Sciatic nerve (tissue), 2 donors: ENCODE results near the gene SEMA4D. TPM values are rescaled to one million over a fixed set of nuclear protein-coding genes. Genes with fewer than 3 reads are reported as not detected.

ENCODE experiments used
- ATAC-seq: fragments of 200-7000 bp; cut with Tn5 transposase; one replicate; pipeline ENCODE4 v1.9.1; 2020; ENCODE audit warnings: mild to moderate bottlenecking, moderate library complexity
- DNase-seq: peaks from one replicate; pipeline ENCODE4 v3.0.0-alpha.2; 2020; ENCODE audit warnings: low spot score
- intact Hi-C: fragments of 100-400 bp; cut with DNase I; formaldehyde crosslinking; loops from one replicate; pipeline ENCODE4 v1.14.2; 2022
- total RNA-seq: library from RNA; stranded (reverse); fragmentation: NEBNext Ultra II Directional; extraction: Animal tissue kit (Norgen Biotek cat#: 25700); gene quantifications from one replicate; pipeline ENCODE4 v1.2.1, GENCODE V29; 2021
- donor health status: DM: no; HTN: no; CAD: no.
- donor health status: DM: no; HTN: no; CAD: no.

The SEMA4D gene
- total RNA-seq, 1 donor from 2014 or later: 35.8 TPM

DNA sequence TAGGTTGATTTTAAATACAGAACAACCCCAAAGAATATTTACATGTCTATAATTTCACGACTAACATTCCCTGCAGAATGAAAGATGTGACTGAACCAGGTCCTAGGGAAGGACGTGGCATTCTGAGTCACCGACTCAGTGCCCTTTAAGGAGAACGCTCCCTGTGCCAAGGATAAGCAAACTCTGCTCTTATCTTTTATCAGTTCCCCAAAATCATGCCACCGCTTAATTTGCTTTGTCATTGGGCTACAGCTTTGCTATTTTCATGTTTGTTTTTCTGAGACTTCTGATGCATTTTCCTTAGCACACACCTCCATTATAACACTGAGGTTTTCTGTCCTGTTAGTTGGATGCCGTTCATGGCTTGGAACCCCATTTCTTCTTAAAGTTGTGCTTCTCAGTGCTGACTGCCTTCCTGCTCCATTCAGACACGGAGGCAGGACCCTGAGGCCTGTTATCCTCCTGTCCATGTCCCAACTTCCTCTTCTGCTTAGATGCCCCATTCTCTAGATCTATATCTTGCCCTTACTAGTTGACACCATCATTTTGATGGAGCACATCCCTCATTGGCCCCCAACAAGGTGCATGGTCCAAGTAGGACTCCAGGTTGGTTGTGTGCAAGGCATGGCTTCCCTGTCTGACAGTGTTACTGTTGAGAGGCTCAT is 11.2 kb upstream of the SEMA4D start:
- DNase-seq (no peak), ATAC-seq (no peak)
- intact Hi-C loops: no loop called here

DNA sequence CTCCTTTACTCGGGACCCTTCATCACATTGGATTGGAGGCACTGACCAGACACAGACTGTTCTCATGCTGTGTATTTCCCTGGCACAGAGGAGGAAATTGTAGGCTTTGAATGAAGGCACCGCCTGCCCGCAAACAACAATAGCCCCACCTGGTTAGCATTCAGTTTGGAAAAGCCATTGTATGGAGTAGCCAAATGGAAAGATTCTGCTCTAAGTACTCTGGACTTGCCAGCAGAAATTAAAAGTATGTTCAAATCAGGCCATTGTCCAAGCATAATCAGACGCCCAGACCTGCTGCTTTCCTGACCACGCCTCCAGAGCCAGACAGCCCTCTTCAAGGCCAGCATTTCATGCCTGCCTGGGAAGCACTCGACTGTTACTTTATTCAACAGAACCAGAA is 8.0 kb upstream of the SEMA4D start:
- ATAC-seq: no peak
- intact Hi-C loops: no loop called here
- DNase-seq: no peak

DNA sequence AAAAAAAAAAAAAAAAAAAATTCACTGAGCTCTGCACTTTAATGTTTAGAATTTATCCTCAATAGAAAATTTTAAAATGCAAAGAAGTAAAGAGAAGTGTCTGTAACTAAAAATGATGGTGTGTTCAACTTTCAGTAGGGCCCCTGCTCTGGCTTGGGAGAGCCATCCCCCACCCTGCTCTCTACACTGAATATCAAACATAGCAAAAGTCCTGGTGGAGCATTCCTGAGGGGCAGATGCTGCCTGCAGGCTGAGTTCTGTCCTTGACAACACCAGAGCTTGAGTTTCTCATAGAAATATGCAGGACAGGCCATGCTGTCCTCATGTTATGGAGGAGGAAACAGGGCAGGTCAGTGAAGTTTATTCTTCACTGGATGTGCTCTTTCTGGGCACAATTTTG is 7.1 kb upstream of the SEMA4D start:
- DNase-seq (no peak), ATAC-seq (no peak)
- intact Hi-C loops: no loop called here

DNA sequence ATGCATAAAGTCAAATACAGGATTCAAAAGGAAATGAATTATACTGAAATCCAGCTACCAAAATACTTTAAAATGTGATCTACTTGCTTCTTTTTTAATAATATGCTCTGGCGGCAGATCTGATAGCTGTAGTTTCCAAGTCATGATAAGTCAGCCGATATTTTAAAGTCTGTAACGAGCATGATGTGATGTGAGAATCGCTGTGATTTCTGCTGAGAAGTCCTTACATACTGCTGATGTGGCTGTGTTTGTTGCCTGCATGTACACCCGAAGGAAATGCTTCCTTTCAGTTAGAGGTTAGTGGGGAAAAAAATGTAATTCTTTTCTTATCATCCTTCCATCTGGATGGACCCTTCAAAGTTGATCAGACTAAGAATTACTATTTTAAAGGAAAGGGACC is 4.8 kb upstream of the SEMA4D start:
- ATAC-seq: no peak
- no peak for DNase-seq
- intact Hi-C loops: no loop called here

DNA sequence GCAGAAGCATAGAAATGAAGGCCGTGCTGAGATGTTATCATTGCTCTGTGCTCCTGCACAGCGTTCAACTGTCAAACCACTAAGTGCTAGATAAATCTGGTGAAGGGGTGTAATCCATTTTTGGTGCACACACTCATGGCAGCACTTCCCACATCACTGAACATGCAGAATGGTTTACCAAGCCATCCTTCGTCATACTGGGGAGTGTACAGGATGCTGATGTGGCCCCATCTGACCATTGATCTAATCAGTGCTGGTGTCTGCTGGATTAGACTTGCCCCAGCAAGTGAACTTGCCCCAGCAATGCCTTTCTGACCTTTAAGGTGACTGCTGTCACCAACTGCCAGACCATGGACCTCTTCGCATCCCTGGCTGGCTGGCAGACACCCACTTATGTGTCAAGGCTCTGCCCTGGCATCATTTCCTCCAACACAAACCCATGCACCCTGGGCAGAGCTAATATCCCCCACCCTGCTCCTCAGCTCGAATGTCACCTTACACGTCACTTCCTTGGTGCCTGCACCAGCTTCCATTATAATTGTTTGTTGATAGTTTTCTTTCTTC is 4.2 kb upstream of the SEMA4D start:
- ATAC-seq (no peak), DNase-seq (no peak)
- intact Hi-C loops: no loop called here

DNA sequence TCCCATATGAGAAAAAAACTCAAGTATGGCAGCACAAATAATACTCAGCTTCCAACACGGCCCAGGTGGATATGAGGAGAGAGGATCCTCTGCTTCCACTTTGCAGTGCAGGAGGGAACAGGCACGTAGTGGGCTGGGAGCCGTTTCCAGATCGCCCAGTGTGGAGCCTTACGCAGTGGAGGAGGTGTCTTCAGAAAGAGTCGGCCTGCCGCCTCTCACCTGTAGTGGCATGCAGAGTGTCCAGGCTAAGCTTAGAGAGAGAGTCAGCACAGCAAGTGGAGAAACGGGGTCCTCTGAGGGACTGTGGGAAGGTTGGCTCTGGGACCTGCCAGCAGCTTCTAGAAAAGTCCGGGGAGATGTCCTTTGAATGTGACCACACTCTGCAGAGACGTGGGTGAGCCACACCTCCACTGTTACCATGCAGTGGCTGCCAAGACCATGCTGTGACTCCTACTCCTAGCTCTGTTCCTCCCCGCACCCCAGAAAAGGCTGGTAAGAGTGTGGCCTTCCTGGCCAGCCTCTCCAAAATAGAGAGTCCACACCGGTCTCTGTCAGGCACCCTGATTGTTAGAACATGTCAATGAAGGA is 3.5 kb upstream of the SEMA4D start:
- intact Hi-C loops: no loop called here
- ATAC-seq (no peak), DNase-seq (no peak)

DNA sequence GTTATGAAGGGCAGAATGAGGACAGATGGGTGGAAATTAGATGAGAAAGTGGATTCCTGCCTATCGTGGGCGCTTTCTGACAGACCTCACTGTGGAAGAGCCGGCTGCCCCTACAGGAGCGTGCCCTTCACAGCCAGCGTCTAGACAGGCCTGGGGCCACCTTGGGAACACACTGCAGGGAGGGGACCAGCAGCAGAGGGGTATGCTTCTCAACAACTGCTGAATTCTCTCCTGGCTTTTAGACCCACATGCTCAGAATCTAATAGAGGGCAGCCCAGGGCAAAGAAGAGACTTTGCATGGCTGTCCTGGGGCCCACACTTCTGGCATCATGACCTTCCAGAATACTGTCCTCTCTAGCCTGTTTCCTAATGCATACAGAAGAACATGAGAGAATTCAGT is 2.1 kb upstream of the SEMA4D start:
- no peak for ATAC-seq
- intact Hi-C loops: no loop called here
- DNase-seq: no peak

DNA sequence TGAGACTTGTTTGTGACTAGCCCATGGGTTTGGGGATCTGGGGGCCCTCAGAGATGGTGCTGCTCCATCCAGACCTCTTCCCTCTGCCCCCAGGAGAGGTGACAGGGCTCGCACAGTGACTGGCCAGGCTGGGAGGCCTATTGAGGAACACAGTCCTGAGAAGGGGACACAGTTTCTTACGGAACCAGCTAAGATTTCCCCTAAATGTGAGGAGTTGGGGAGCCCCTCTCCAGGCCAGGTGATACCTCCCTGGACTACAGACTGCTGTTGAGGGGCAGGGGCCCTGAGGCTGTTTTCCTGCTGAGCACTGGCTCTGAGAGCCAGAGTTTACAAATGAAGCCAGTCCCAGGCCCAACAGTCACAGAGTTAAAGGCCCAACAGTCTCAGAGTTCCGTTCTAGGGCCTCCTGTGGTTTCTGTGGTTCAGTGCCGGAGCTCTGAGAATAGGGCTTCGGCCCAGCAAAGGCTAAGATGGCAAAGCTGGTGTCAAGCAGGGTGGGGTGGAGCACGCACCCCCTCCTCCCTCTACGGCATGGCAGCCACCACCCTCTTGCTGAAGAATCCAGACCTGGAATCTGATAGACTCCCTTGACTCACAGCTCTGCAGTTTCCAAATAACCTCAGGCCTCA is 1.1 kb upstream of the SEMA4D start:
- no peak for DNase-seq
- intact Hi-C loops: no loop called here
- peak; percentile 3 for ATAC-seq

DNA sequence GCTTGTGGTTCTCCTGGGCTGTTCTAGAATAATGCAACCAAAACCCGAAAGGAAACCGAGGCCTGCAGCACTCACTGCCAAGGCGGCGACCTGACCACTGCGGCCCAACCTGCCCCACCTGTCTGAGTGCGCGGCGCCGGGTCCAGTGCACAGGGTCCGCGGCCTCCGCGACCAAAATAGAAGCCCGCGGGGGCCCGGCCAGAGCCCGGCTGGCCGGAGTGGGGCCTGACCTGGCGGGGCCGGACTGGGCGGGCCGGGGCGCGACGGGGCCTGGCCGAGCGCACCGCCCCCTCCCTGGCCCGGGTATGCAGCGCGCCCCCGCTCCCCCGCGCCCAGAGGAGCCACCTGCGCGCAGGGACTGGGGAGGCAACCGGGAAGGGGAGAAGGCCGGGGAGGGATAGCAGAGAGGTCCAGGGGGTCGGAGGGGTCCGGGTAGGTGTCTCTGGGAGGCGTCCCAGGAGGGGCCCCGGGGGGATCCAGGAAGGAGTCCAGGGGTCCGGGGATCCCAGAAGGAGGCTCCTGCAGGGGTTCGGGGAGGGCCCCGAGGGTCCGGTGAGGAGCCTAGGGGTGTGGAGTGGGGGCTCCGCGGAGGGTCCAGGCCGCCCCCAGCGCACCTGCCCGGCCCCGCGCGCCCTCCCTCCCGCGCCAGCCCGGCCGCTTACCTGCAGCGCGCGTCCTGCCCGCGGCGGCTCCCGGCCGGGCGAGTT is 503 bp downstream of the SEMA4D start:
- DNase-seq (no peak), ATAC-seq (no peak)
- intact Hi-C loops: no loop called here

DNA sequence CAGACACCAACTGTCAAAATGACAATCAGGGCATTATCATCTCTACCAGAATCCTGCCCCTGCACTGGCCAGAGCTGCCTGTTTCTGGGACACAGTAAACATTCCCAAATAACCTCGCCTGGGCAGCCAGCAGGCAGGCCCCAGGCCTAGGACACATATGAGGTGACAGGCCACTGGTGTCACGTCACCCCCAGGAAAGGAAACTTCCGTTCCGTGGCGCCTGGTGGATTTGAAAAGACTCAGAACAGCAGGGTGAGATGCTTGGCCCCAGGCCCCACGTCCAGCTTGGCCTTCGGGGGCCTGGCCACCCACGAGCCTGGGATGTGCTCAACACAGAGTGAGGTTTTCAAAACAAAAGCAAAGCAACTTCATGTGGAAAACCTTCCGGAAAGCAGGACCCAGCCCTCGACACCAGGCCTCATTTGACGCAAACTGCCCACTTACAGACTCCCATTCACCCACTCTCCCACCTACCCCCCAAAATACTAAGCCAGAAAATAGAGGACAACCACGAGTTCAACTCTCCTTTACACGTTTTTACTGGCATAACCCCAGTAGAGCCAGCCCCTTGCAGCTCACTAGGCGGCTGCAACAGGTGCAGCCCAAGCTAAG is 1.2 kb downstream of the SEMA4D start:
- intact Hi-C loops: no loop called here
- ATAC-seq: peak; percentile 51
- DNase-seq: peak; percentile 68

DNA sequence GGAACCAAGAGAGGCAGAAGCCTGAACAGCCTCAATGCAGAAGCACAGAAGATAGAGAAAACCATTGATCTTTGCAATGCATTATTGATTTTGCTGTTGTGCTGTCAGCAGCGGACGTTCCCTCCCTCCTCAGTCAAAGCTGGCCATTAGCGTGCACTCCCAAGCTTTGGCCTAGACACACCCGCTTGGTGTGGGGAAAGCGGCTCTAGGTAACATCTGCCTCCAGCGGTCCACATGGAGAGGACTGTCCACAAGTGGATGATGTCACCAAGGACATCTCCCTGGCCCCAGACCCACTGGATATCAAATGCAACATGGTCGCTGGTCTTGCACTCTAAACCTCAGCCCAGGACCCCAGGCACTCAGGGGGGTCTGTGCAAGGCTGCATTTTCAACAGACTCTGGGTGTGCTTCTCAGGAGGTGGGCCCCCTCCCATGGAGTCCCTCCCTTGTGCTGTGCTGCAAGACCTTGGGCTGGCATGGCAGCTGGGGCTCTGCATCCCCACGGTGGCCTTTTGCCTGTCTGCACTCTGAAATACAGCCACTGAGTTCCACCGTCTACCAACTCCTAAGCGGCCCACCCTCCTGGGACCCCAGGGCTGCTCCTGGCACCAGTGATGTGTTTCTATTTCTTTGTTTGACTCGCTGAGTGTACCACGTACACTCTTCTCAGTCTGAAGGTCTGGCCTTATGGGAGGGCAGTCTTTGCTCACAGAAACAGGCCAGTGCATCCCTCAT is 1.9 kb downstream of the SEMA4D start:
- no peak for DNase-seq
- ATAC-seq: peak; percentile 3
- intact Hi-C loops: no loop called here

DNA sequence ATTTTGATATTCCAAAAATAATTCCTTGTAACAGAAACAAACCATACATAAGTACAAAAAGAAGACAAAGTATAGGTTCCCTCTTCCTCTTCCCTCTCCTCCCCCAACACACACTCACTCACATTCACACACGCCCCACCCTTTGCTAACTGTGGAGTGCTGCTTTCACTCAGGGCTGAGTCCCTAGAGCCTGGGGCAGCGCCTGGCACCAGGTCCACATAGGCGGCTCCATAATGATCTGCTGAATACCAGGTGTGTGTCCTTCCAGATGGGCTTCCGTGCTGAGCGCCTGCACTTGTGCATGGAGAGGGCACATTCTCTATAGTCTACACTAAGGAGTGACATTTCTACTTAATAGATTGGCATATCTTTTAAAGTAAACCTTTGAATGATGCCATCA is 3.7 kb downstream of the SEMA4D start:
- no peak for DNase-seq
- intact Hi-C loops: no loop called here
- ATAC-seq: no peak

DNA sequence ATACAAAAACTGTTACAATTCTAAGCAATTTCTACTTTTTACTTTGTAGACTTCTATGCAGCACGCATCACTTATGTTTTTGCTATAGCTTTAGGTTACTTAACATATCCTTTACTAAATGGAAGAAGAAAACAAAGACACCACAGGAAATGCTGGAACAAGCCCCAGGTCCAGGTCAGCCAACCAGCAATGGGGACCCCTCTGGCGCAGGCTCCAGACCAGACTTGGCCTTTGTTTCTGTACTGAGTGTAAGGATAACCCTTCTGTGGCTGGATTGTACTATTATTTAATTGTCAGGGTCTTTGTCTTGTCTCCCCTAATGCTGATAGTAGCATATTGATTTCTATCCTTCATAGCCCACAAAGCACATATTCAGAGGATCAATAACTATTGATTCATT is 4.2 kb downstream of the SEMA4D start:
- ATAC-seq (no peak), DNase-seq (no peak)
- intact Hi-C loops: no loop called here

DNA sequence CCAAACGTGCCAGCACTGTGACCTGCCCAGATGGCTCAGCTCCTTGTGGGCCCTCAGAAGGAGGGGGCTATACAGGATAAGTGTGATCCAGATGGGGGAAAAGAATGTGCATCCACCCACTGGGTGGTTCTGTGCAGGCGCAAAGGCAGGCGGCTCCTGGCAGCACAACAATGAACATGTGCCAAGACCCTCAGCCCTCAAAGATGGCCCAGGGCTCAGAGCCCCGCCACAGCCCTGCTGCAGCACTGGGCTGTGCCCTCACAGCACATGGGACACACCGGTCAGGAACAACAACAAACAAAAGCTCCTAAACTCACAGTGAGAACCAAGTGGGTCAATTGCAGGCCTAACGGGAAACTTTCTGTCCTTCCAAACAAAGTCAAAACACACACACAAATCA is 4.7 kb downstream of the SEMA4D start:
- intact Hi-C loops: no loop called here
- no peak for ATAC-seq
- no peak for DNase-seq

DNA sequence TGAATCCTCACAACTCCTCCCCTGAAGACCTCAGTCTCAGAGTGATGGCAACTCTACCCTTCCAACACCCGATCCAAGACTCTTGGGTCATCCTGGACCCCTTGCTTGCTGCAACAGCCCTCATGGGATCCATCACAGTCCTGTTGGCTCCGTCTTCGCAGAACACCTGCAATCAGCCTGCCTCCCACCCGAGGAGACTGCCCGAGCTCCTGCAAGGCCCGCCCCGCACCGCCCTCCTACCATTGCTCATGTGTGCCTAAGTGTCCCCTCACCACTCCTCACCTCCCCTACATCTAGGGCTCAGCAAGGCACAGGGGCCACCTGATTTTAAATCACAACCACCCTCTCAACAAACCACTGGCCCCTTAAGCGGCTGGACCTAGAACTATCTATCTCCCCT is 5.3 kb downstream of the SEMA4D start:
- intact Hi-C loops: no loop called here
- ATAC-seq: no peak
- DNase-seq: no peak

DNA sequence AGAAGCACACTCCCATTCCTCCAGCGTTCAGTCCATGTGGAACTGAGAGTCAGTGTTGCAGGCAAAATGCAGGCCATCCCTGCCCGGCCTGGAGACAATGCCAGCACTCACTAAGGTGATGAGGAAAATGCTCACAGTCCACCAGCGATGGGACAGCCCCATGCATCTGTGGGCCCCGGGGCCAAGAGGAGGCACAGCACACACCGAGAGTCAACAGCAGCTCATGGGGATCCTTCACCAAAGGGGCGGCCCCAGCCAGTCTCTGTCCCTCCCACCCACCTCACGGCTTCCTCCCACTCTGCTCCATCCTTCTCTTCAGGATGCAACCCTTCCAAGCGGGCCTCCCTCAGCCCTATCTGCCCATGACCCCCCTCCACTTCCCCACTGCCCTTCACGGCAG is 6.2 kb downstream of the SEMA4D start:
- ATAC-seq (no peak), DNase-seq (no peak)
- intact Hi-C loops: no loop called here

DNA sequence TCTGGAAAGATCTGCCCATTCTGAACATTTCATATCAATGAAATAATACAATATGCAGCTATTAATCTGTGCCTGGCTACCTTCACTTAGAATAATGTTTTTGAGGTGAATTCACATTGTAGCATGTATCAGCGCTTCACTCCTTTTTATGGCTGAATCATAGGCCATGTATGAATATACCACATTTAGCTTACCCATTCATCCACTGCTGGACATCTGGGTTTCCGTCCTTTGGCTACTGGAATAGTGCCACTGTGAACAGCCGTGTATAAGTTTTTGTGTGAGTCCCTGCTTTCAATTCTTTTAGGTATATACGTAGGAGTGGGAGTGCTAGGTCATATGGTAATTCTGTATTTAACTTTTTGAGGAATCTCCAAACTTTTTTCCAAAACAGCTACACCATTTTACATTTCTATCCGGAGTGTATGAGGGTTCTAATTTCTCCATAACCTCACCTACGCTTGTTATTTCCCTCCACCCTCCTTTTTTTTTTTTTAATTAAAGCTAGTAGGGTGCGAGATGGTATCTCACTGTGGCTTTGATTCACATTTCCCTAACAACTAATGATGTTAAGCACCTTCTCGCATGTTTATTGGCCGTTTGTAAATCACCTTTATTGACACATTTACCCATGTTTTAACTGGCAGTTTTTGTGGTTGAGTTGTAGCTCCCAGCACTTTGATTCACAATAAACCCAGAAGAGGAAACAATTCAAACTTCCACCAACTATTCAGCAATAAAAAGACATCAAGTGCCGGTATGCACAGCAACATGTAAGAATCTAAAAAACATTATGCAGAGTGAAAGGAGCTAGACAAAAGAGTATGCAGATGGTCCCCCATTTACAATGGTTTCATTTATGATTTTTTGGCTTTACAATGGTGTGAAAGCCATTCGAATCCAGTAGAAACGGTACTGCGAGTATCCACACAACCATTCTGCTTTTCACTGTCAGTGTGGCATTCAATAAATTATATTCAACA is 8.1 kb downstream of the SEMA4D start:
- ATAC-seq: no peak
- DNase-seq: no peak
- intact Hi-C loops: no loop called here

DNA sequence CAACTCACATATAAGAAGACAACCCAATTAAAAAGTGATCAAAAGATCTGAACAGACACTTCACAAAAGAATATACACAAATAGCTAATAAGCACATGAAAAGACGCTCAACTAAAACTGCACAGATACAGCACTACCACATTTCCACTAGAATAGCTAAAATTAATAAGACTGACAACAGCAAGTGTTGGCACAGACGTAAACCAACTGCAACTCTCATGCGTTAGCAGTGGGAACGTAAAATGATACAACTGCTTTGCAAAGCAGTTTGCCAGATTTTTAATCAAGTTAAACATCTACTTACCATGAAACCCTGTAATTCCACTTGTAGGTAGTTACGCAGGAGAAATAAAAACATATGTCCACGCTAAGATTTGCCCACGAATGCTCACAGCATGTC is 9.0 kb downstream of the SEMA4D start:
- no peak for ATAC-seq
- DNase-seq: no peak
- intact Hi-C loops: no loop called here
